CD4-positive, alpha-beta T cell treated with Interleukin-1 beta for 1 hour (primary cell): ENCODE results near the gene VRK3.
A peak's percentile ranks its signal among the peaks of the same experiment; 100 is the strongest.
"Not testable (repeated sequence)": the region's sequence is repeated elsewhere in the genome, so short reads cannot be mapped to it uniquely, and the experiment has no call there.

ENCODE experiments used
- DNase-seq, 2 donors: peaks; one replicate each; pipeline ENCODE4 v3.0.0-alpha.2; 2020 to 2022

The VRK3 gene

DNA sequence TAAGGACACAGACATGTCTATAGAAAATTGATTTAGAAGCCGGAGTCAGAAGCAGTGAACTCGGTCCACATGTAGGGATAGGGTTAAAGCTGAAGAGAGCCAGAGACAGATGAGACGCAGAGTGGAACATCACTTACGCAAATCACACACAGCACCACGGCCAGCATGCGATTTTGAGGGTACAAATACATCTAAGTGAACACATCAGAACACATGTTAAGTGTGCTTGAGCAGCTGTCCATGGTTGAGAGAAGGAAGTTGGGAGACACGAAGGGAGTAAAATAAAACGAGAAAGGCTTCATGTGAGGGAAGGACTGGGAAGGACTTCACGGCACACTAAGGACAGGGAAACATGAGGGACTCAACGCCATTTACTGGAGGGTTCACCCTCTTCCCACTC is 38.8 kb downstream of the VRK3 start:
- DNase-seq = no peak

DNA sequence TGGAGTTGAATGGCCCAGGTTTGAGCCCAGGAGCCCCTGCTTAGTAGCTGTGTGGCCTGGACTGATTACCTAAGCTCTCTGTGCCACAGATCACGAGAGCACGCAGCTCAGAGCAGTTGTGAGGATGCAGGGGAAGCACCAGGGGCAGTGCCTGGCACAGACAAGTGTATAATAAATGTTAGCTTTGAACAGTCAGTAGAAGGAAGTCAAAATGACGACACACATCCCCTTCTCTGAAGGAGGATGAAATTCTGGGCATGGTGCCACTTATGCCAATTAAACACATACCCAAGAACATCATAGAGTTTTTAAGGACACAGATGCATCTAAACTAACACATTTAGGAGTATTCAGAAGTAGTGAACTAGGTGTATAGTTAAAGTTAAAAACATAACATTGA is 39.3 kb downstream of the VRK3 start:
- no peak for DNase-seq

- no peak for DNase-seq
Observed at GRCh38 chr19:49984491-49984890, 40.7 kb downstream of the VRK3 start.

GRCh38 chr19:49983645-49984229 is 41.4 kb downstream of the VRK3 start:
- DNase-seq = peak; percentile 71 to 78

DNA sequence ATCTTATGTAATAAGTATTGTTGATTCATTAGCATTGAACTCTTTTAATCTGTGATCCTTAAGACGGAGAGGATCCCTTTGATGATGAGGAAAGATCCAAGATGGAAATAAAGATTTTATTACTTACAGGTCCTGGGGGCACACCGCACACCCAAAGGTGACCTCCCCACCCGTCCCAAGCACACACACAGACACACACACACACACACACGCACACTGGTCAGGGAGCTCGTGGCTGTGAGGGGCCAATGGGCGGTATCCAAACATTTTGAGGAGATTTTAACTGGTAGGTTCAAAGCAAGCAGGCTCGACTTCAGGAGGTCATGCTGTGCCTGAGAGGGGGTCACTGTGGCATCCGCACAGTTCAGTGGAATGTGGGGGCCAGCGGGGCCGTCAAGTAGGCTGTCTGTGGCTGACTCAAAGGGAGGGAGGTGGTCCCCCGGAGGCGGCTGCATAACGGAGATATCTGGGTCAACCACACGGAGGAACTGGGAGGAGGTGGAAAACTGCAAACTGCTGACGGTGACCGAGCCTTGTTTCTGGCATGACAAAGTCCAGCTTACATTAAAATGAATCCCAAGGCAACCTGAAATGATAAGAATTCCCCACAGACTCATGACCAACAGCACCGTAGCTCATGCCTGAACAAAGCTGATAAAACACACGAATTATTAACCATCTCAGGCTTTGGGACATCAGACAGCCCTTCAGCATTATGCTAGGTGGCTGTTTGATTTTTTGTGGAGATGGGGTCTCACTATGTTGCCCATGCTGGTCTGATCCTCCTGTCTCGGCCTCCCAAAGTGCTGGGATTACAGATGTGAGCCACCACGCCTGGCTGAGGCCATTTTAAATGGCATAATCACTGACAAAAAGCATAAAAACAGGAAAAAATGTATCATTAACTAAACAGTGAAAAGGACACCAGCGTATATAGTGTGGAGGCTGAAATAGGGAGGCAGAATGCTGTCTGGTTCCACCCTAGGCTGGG is 43.3 kb downstream of the VRK3 start:
- DNase-seq = no peak

DNA sequence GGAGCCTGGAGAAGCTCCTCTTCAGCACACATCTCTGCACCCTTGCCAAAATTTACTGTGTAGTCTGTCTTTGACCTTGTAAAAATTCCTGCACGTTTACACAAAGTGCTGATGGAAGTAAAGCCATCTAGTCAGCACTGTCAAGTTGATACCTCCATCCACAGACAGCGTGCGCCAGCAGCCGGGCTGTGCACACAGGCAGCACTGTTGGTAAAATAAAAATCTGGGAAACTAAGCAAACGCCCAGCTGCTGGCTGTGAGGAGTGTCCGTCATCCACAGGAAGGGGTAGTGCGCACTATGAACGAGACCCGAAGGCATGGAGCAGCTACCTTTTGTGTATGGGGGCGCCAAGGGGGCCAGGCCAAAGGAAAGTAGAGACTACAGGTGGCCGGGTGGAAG is 46.8 kb downstream of the VRK3 start:
- no peak for DNase-seq

GRCh38 chr19:49977881-49978280 is 47.3 kb downstream of the VRK3 start:
- no peak for DNase-seq

DNA sequence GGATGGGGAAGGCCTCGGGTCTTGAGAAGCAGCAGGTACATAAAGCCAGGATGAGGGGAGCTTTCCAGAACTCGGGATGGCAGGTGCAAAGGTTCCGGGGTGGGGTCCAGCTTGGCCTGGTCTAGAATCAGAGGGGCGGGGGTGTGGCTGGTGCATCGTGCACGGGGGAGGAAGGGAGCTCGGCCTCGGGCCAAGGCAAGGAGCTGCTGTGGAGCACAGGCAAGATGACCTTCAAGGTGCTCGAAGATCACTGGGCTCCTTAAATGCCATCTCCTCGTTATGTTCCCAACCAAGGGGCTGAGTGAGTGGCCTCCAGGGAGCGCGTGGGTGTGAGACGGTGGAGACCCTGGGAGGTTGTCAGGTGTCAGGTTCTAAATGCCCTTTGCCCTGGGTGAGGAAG is 48.1 kb downstream of the VRK3 start:
- no peak for DNase-seq

DNA sequence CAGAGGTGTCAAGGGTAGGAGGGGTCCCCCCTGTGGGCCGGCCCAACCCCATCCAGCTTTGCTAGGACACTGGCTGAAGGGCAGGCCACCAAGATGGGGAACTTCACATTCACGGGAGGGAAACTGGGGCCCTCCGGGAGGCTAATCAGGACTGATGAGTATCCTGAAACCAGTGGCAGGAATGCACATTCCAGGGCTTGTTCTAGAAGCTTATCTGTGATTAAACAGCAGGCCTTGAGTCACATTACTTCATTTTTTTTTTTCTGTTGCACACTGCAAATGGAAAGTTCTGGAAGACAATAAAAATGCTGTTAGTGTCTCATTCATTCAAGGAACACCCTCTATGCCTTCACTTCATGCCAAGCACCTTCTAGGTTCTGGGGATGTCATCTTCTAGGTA is 48.7 kb downstream of the VRK3 start:
- no peak for DNase-seq

DNA sequence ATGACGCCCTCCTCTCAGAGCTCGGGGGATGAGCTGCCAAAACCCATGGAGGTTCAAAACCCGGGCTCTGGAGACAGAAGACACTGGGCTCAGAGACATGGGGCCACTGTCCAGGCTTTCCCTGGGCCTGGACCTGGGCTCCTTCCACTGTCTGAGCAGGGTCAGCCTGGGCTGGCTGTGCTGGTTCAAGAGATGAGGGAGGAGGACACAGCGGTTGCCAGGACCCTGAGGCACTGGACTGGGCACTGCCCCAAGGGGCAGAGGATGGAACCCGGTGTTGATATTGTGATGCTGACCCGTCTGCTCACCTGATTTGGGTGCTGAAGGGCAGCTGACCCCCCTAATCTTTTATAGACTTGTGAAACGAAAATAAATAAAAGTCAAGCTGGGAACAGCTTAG is 50.1 kb downstream of the VRK3 start:
- DNase-seq = no peak

DNA sequence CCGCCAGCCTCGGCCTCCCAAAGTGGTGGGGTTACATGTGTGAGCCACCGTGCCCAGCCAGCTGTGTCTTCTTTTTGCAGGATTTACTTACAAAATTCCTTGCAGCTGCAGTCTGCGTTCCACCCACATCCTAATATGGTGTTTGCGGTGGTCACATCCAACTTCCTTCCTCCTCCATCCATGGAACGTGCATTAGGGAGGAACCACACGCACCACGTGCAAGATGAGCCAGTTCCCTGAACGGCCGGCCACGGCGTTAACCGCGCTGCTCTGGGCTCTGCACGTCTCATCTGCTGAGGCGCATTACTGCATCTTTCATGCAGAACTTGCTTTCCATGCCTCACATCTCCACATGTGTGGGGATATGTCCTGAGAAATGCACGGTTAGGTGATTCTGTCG is 51.2 kb downstream of the VRK3 start:
- no peak for DNase-seq

- no peak for DNase-seq
Observed at GRCh38 chr19:49972841-49973240, 52.3 kb downstream of the VRK3 start.

DNA sequence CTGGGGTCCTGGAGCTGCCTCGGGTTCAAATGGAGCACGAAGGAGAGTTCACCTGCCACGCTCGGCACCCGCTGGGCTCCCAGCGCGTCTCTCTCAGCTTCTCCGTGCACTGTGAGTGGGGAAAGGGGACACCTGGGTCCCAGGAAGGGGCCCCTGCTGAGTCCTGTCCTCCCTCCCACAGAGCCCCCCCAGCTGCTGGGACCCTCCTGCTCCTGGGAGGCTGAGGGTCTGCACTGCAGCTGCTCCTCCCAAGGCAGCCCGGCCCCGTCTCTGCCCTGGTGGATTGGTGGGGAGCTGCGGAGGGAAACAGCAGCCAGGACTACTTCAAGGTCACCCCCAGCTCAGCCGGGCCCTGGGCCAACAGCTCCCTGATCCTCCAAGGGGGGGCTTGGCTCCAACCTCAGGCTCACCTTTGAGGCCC is 53.2 kb downstream of the VRK3 start:
- no peak for DNase-seq

DNA sequence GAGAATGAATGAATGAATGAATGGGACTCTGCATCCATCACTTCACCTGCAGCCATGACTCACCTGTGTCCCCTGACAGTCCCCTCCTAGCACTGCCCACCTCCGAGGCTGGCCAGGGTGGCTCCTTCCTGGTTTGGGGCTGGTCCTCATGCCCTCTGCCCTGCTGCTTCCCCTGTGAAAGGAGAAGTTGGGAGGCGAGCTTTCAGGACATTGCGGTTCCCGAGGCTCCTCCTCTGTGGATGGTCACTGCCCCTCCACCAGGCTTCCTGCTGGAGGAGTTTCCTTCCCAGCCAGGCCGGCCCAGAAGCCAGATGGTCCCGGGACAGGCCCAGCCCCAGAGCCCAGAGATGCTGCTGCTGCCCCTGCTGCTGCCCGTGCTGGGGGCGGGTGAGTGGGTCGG is 55.8 kb downstream of the VRK3 start:
- DNase-seq = not testable (repeated sequence)

- peak in 1 of 2 donors; percentile 18 for DNase-seq
Observed at GRCh38 chr19:49968279-49968922, 56.8 kb downstream of the VRK3 start.

GRCh38 chr19:49960980-49961379 is 64.2 kb downstream of the VRK3 start, which contains the start of gene SIGLEC11:
TSS of gene SIGLEC11 (minus strand) at chr19:49961172. CDS start at chr19:49961081, 91 bp downstream.
- not testable (repeated sequence) for DNase-seq

DNA sequence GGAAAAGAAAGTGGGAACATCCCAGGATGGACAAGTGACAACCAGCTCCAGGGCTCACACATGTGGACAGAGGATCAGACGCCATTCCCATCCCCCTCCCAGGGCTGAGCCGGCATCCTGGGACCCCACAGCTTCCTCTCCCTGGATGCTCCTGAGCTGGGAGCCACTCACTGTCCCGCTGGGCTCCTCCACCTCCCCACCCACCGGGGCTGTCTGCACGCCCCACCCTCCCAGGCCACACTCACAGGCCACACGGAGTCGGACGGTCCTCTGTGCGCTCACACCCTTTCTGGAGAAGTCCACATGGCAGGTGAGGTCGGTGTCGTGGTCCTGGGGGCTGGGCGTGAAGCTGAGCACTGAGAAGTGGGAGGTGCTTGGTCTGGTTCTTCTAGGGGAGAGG is 65.3 kb downstream of the VRK3 start:
- not testable (repeated sequence) for DNase-seq

GRCh38 chr19:49958596-49958995 is 66.6 kb downstream of the VRK3 start:
- not testable (repeated sequence) for DNase-seq

GRCh38 chr19:49958144-49958543 is 67.0 kb downstream of the VRK3 start:
- not testable (repeated sequence) for DNase-seq

- DNase-seq = no peak
Observed at GRCh38 chr19:49957262-49957915, 67.8 kb downstream of the VRK3 start.

DNA sequence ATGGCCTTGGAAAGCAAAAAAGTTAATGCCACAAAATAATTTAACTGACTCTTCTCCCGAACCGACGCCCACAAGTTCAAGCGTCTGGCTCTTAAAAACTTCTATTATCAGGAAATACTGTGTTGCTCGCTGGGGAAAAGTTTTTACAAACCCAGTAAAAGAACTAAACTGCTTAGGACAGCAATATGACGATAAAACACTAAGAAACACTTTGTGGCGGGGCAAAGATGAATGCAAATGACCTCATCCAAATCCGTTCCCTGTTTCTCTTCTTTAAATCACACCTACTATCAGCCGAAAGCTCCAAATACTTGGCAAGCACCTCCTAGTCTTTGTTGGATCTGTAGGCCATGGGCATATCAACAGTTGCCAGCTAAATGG is 69.1 kb downstream of the VRK3 start:
- no peak for DNase-seq

GRCh38 chr19:49954933-49955332 is 70.2 kb downstream of the VRK3 start:
- no peak for DNase-seq
